CD14-positive monocyte (primary cell): ENCODE measurements around the gene INPP5A. TPM values are rescaled to one million over a fixed set of nuclear protein-coding genes. Genes with fewer than 3 reads are reported as not detected.

Experiments used
- DNase-seq, 3 donors: peaks; one replicate each; pipeline ENCODE4 v3.0.0-alpha.2; 2011 to 2022
- H2AFZ ChIP-seq: 2 replicates; pipeline ENCODE4 v1.6.0; 2012; ENCODE audit warnings: mild to moderate bottlenecking, low read depth, low read length, inconsistent platforms; ENCODE audit not compliant: insufficient read depth, poor library complexity, severe bottlenecking
- H3K27ac ChIP-seq, 2 donors: 1 replicate in 1 of 2; 2 replicates in 1 of 2; pipeline ENCODE4 v1.5.1; 2012 to 2013; ENCODE audit warnings: low read length in 2 of 2, control low read depth in 1 of 2, inconsistent platforms in 1 of 2, low read depth in 1 of 2, mild to moderate bottlenecking in 1 of 2
- H3K27me3 ChIP-seq, 2 donors: one replicate each; pipeline versions ENCODE4 v1.6.0 to v1.6.1; 2011 to 2013; ENCODE audit warnings: low read length in 2 of 2; ENCODE audit not compliant: control insufficient read depth in 2 of 2, insufficient read depth in 2 of 2
- H3K36me3 ChIP-seq, 2 donors: replicated peaks in 1 of 2; 1 replicate in 1 of 2; 2 replicates in 1 of 2; pipeline versions ENCODE4 v1.5.1 to v1.6.1; 2012 to 2013; ENCODE audit warnings: low read length in 2 of 2, control low read depth in 1 of 2, inconsistent platforms in 1 of 2, mild to moderate bottlenecking in 1 of 2; ENCODE audit not compliant: insufficient read depth in 2 of 2, control insufficient read depth in 1 of 2
- H3K4me1 ChIP-seq, 2 donors: 1 replicate in 1 of 2; 2 replicates in 1 of 2; pipeline versions ENCODE4 v1.5.1 to v1.6.1; 2012 to 2013; ENCODE audit warnings: low read length in 2 of 2, control low read depth in 1 of 2, inconsistent platforms in 1 of 2, mild to moderate bottlenecking in 1 of 2, moderate library complexity in 1 of 2; ENCODE audit not compliant: insufficient read depth in 2 of 2, control insufficient read depth in 1 of 2
- H3K4me2 ChIP-seq: replicated peaks from 2 replicates; pipeline ENCODE3; 2012; ENCODE audit warnings: low read length, moderate library complexity, mild to moderate bottlenecking; ENCODE audit not compliant: poor library complexity, severe bottlenecking; ENCODE audit errors: extremely low read depth
- H3K4me3 ChIP-seq, 3 experiments: fragments of 200-600 bp in 1 of 3; sonication (generic) in 1 of 3; replicated peaks in 1 of 3; 1 replicate in 2 of 3; 2 replicates in 1 of 3; pipeline ENCODE4 v1.5.1; 2011 to 2013; ENCODE audit warnings: low read length in 3 of 3, mild to moderate bottlenecking in 3 of 3, control low read depth in 2 of 3, low read depth in 2 of 3, inconsistent platforms in 1 of 3, moderate library complexity in 1 of 3
- H3K79me2 ChIP-seq: 2 replicates; pipeline ENCODE4 v1.6.0; 2012; ENCODE audit warnings: mild to moderate bottlenecking, control low read depth, inconsistent platforms, low read length, moderate library complexity; ENCODE audit not compliant: insufficient read depth
- H3K9ac ChIP-seq: 2 replicates; pipeline ENCODE4 v1.6.0; 2017; ENCODE audit warnings: low read length, mild to moderate bottlenecking; ENCODE audit not compliant: insufficient read depth, poor library complexity, severe bottlenecking
- H3K9me3 ChIP-seq, 2 donors: replicated peaks in 1 of 2; 1 replicate in 1 of 2; 2 replicates in 1 of 2; pipeline versions ENCODE4 v1.5.1 to v1.6.1; 2012 to 2013; ENCODE audit warnings: low read length in 2 of 2, control low read depth in 1 of 2; ENCODE audit not compliant: control insufficient read depth in 1 of 2, insufficient read depth in 1 of 2
- H4K20me1 ChIP-seq: 2 replicates; pipeline ENCODE4 v1.6.0; 2012; ENCODE audit warnings: mild to moderate bottlenecking, low read length, control low read depth, moderate library complexity; ENCODE audit not compliant: insufficient read depth
- H3K27ac Mint-ChIP-seq, 7 donors: one replicate each; pipeline ENCODE4 v1.8.0; 2020; ENCODE audit warnings: mild to moderate bottlenecking in 7 of 7, mixed read lengths in 7 of 7, moderate library complexity in 6 of 7, inconsistent platforms in 2 of 7
- H3K27me3 Mint-ChIP-seq, 3 donors: one replicate each; pipeline ENCODE4 v1.8.0; 2021 to 2022; ENCODE audit warnings: low read depth in 3 of 3, mild to moderate bottlenecking in 3 of 3, mixed read lengths in 3 of 3, moderate library complexity in 3 of 3, inconsistent platforms in 1 of 3
- H3K36me3 Mint-ChIP-seq, 2 donors: one replicate each; pipeline ENCODE4 v1.8.0; 2020; ENCODE audit warnings: mixed read lengths in 2 of 2, inconsistent platforms in 1 of 2, mild to moderate bottlenecking in 1 of 2
- H3K4me1 Mint-ChIP-seq: one replicate; pipeline ENCODE4 v1.8.0; 2020; ENCODE audit warnings: mild to moderate bottlenecking, mixed read lengths
- H3K4me3 Mint-ChIP-seq, 2 donors: one replicate each; pipeline ENCODE4 v1.8.0; 2020; ENCODE audit warnings: mild to moderate bottlenecking in 2 of 2, mixed read lengths in 2 of 2, moderate library complexity in 1 of 2
- H3K9me3 Mint-ChIP-seq, 7 donors: one replicate each; pipeline ENCODE4 v1.8.0; 2020 to 2022; ENCODE audit warnings: mixed read lengths in 7 of 7, mild to moderate bottlenecking in 6 of 7, moderate library complexity in 6 of 7, inconsistent platforms in 2 of 7
- WGBS: methylation state at CpG from one replicate; pipeline ENCODE4 v1.1.5; 2013; ENCODE audit warnings: missing lambda C conversion rate; ENCODE audit not compliant: insufficient coverage; 5-methylcytosine and 5-hydroxymethylcytosine counted together
- intact Hi-C, 2 donors: fragments of 100-400 bp; cut with micrococcal nuclease; formaldehyde crosslinking; loops; one replicate each; pipeline versions ENCODE4 v1.15.0 to v1.15.1; 2023
- polyA plus RNA-seq, 3 donors: library from polyadenylated mRNA; depleted of rRNA in 1 of 3; unstranded in 2 of 3; stranded (reverse) in 1 of 3; fragments of 300-500 nt in 2 of 3; fragments of >200 nt in 1 of 3; fragmentation: Illumina TruSeq in 2 of 3; gene quantifications; 1 replicate in 2 of 3; 2 replicates in 1 of 3; pipeline ENCODE4 v1.2.3, GENCODE V29; 2012 to 2021
- TF ChIP-seq, protein P1 (sequence below): fragments of 200-600 bp; IDR thresholded peaks from one replicate; pipeline ENCODE4 v1.8.0; 2022; ENCODE audit warnings: antibody characterized with exemption, mild to moderate bottlenecking

INPP5A gene
- polyA plus RNA-seq, 3 donors: 0.87 to 17.2 (median 2.9) TPM

- Histone ChIP-seq H4K20me1 (peaks cover 7% of the 10 kb centered on the region), H3K79me2 (no peaks in the 10 kb centered on the region), H3K9ac (no peak overlapping the region), H3K27ac (no peak overlapping the region), H3K9me3 (no peaks in the 10 kb centered on the region), H2AFZ (no peak overlapping the region), H3K36me3 (peaks cover 7 to 30% of the 10 kb centered on the region in 2 donors), H3K4me3 (no peak overlapping the region), H3K4me2 (no peak overlapping the region), H3K27me3 (no peaks in the 10 kb centered on the region), H3K4me1 (no peaks in the 10 kb centered on the region)
- no peak for DNase-seq
- peaks cover 0 to 5% (median 0%) of the 10 kb centered on the region in 3 donors for H3K27me3 Mint-ChIP-seq
- H3K36me3 Mint-ChIP-seq: peaks cover 32 to 60% of the 10 kb centered on the region in 2 donors
- WGBS: 95% methylated on average over 13 of the region's 18 CpGs
- peaks cover 0 to 2% (median 0%) of the 10 kb centered on the region in 7 donors for H3K9me3 Mint-ChIP-seq
- no peaks in the 10 kb centered on the region for H3K4me1 Mint-ChIP-seq
- intact Hi-C loops: no loop called here
- peak overlapping the region in 1 of 7 donors; percentile 25 for H3K27ac Mint-ChIP-seq
- TF ChIP-seq, protein P1, sequence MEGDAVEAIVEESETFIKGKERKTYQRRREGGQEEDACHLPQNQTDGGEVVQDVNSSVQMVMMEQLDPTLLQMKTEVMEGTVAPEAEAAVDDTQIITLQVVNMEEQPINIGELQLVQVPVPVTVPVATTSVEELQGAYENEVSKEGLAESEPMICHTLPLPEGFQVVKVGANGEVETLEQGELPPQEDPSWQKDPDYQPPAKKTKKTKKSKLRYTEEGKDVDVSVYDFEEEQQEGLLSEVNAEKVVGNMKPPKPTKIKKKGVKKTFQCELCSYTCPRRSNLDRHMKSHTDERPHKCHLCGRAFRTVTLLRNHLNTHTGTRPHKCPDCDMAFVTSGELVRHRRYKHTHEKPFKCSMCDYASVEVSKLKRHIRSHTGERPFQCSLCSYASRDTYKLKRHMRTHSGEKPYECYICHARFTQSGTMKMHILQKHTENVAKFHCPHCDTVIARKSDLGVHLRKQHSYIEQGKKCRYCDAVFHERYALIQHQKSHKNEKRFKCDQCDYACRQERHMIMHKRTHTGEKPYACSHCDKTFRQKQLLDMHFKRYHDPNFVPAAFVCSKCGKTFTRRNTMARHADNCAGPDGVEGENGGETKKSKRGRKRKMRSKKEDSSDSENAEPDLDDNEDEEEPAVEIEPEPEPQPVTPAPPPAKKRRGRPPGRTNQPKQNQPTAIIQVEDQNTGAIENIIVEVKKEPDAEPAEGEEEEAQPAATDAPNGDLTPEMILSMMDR: no peak
- H3K4me3 Mint-ChIP-seq: no peak overlapping the region
These were observed 206.4 kb downstream of the INPP5A start for GRCh38 chr10:132743925-132744490.

DNA sequence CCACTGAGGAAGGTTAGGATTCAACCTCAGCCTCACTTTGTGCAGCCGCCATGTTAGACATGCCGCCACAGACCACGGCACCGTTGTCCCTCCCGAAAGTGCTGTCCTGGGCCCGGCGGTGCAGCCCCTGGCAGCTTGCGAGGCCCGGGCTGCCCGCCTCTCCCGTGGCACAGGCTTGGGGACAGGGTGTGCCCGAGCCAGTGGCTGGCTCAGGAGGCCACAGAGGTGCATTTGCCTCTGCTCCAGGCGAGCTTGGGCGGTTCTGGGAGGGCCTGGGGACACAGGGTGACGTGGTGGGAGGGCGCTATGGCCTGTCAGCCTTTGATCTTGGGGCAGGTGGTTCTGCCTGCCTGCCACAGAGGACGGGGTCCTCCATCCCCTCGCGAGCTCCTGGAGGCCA, 207.3 kb downstream of the INPP5A start:
- Mint-ChIP-seq H3K4me1 (no peaks in the 10 kb centered on the region), H3K4me3 (no peak overlapping the region)

More for the DNA sequence above, 207.3 kb downstream of the INPP5A start:
- Histone ChIP-seq H4K20me1 (peaks cover 7% of the 10 kb centered on the region), H3K79me2 (no peaks in the 10 kb centered on the region), H3K4me1 (no peaks in the 10 kb centered on the region), H3K4me3 (no peak overlapping the region), H3K36me3 (peaks cover 15 to 34% of the 10 kb centered on the region in 2 donors), H3K27me3 (no peaks in the 10 kb centered on the region), H3K9ac (no peak overlapping the region), H3K4me2 (no peak overlapping the region), H3K27ac (no peak overlapping the region), H3K9me3 (no peaks in the 10 kb centered on the region), H2AFZ (no peak overlapping the region)
- intact Hi-C loops: no loop called here
- Mint-ChIP-seq H3K36me3 (peaks cover 36 to 62% of the 10 kb centered on the region in 2 donors), H3K27ac (no peak overlapping the region), H3K27me3 (peaks cover 0 to 5% (median 0%) of the 10 kb centered on the region in 3 donors), H3K9me3 (peaks cover 0 to 2% (median 0%) of the 10 kb centered on the region in 7 donors)
- WGBS: 98% methylated on average over 19 of the region's 19 CpGs
- no peak for DNase-seq
- TF ChIP-seq, protein P1: no peak
